ENCODE measurements around the gene TACR1. TPM values are rescaled to one million over a fixed set of nuclear protein-coding genes. Genes with fewer than 3 reads are reported as not detected.
A peak's percentile ranks its signal among the peaks of the same experiment; 100 is the strongest.
"Not testable (repeated sequence)": the region's sequence is repeated elsewhere in the genome, so short reads cannot be mapped to it uniquely, and the experiment has no call there.

TACR1 gene
- total and polyA plus RNA-seq, 2 experiments from 2014 or later, result 3.5 to 7.3 TPM

DNA sequence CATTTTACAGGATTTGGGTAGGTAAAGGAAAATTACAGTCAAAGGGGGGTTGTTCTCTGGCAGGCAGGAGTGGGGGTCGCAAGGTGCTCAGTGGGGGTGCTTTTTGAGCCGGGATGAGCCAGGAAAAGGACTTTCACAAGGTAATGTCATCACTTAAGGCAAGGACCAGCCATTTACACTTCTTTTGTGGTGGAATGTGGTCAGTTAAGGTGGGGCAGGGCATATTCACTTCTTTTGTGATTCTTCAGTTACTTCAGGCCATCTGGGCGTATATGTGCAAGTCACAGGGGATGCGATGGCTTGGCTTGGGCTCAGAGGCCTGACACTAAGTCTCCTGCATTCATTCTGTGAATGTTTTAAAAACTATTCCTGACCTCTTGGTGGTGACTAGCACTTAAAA is 19.9 kb upstream of the TACR1 start:
- Histone ChIP-seq H3K79me2 (replicated peaks; ENCODE audit: insufficient read depth) (peaks cover 17% of the 10 kb centered on the region), H3K4me2 (peak overlapping the region; percentile 70; the same call in 1 of the 2 replicates), H3K4me1 (ENCODE audit: insufficient read depth) (peaks cover 32% of the 10 kb centered on the region), H3K27ac (ENCODE audit: low read depth) (peak overlapping the region; percentile 97), H3K4me3 (peak overlapping the region; percentile 57)
- H3K9me2 ChIP-seq (ENCODE audit: insufficient read depth); DNase-seq (ENCODE audit: low spot score); ATAC-seq; H3K27me3 ChIP-seq (ENCODE audit: insufficient read depth); H3F3A ChIP-seq (replicated peaks; ENCODE audit: low read depth); H4K20me1 ChIP-seq (replicated peaks; ENCODE audit: insufficient read depth); H3K36me3 ChIP-seq (ENCODE audit: insufficient read depth); H2AFZ ChIP-seq: not testable (repeated sequence)
- peak overlapping the region; percentile 90 for H3K27ac Mint-ChIP-seq
- H3K4me1 Mint-ChIP-seq, result peaks cover 22% of the 10 kb centered on the region
- peak overlapping the region; percentile 48 for H3K4me3 Mint-ChIP-seq
- peaks cover 51% of the 10 kb centered on the region for H3K36me3 Mint-ChIP-seq (ENCODE audit: low read depth)
- peaks cover 13% of the 10 kb centered on the region for H3K27me3 Mint-ChIP-seq (ENCODE audit: insufficient read depth, low read depth, poor library complexity)
- peaks cover 50% of the 10 kb centered on the region for H3K9me3 Mint-ChIP-seq
- peak; percentile 83 for TF ChIP-seq NANOG (IDR thresholded peaks at IDR 0.05; ENCODE audit: borderline replicate concordance)

DNA sequence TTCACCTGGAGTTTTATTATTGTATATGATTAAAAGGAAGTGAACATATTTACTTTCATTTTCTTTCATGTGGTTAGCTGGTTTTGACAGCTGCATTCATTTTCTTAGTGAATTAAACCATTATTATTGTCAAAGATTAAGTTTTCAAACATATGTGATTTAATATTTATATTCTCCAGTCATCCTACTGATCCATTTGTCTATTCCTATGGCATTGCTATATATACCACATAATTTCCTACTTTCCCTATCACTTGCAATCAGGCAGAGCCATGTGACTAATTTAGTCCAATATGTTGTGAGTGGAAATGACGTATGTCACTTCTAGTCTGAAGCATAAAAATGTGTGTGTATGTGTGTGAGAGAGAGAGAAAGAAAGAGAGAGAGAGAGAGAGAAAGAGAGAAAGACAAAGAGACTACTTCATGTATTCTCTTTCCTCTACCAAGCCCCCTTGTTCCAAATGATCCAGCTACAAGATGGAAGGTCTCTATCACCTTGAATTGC is 12.0 kb upstream of the TACR1 start:
- no peaks in the 10 kb centered on the region for H3K36me3 ChIP-seq (ENCODE audit: insufficient read depth)
- H3K9me2 ChIP-seq (ENCODE audit: insufficient read depth), result no peaks in the 10 kb centered on the region
- peaks cover 7% of the 10 kb centered on the region; the same call in 1 of the 3 replicates for H3K36me3 Mint-ChIP-seq (ENCODE audit: low read depth)
- DNase-seq (ENCODE audit: low spot score) (no peak), ATAC-seq (no peak)
- peaks cover 2% of the 10 kb centered on the region; the same call in 2 of the 3 replicates for H3K9me3 Mint-ChIP-seq
- no peak overlapping the region for H2AFZ ChIP-seq
- H3K27ac Mint-ChIP-seq, result no peak overlapping the region
- no peak overlapping the region for H3K27ac ChIP-seq (ENCODE audit: low read depth)
- peaks cover 4% of the 10 kb centered on the region for H3K27me3 Mint-ChIP-seq (ENCODE audit: insufficient read depth, low read depth, poor library complexity)
- no peaks in the 10 kb centered on the region; the same call in 1 of the 2 replicates for H3F3A ChIP-seq (replicated peaks; ENCODE audit: low read depth)
- H3K27me3 ChIP-seq (ENCODE audit: insufficient read depth), result no peaks in the 10 kb centered on the region
- H3K4me1 Mint-ChIP-seq, result peaks cover 30% of the 10 kb centered on the region
- no peak overlapping the region for H3K4me3 Mint-ChIP-seq
- H3K4me2 ChIP-seq, result no peak overlapping the region
- H3K4me3 ChIP-seq, result no peak overlapping the region
- peaks cover 32% of the 10 kb centered on the region for H3K4me1 ChIP-seq (ENCODE audit: insufficient read depth)
- H3K79me2 ChIP-seq (replicated peaks; ENCODE audit: insufficient read depth), result no peaks in the 10 kb centered on the region
- H4K20me1 ChIP-seq (replicated peaks; ENCODE audit: insufficient read depth), result no peaks in the 10 kb centered on the region
- TF ChIP-seq, protein P1, sequence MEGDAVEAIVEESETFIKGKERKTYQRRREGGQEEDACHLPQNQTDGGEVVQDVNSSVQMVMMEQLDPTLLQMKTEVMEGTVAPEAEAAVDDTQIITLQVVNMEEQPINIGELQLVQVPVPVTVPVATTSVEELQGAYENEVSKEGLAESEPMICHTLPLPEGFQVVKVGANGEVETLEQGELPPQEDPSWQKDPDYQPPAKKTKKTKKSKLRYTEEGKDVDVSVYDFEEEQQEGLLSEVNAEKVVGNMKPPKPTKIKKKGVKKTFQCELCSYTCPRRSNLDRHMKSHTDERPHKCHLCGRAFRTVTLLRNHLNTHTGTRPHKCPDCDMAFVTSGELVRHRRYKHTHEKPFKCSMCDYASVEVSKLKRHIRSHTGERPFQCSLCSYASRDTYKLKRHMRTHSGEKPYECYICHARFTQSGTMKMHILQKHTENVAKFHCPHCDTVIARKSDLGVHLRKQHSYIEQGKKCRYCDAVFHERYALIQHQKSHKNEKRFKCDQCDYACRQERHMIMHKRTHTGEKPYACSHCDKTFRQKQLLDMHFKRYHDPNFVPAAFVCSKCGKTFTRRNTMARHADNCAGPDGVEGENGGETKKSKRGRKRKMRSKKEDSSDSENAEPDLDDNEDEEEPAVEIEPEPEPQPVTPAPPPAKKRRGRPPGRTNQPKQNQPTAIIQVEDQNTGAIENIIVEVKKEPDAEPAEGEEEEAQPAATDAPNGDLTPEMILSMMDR (conservative IDR thresholded peaks at IDR 0.05; ENCODE audit: low read depth in 2 of 2), result no peak
- TF ChIP-seq, protein P2, sequence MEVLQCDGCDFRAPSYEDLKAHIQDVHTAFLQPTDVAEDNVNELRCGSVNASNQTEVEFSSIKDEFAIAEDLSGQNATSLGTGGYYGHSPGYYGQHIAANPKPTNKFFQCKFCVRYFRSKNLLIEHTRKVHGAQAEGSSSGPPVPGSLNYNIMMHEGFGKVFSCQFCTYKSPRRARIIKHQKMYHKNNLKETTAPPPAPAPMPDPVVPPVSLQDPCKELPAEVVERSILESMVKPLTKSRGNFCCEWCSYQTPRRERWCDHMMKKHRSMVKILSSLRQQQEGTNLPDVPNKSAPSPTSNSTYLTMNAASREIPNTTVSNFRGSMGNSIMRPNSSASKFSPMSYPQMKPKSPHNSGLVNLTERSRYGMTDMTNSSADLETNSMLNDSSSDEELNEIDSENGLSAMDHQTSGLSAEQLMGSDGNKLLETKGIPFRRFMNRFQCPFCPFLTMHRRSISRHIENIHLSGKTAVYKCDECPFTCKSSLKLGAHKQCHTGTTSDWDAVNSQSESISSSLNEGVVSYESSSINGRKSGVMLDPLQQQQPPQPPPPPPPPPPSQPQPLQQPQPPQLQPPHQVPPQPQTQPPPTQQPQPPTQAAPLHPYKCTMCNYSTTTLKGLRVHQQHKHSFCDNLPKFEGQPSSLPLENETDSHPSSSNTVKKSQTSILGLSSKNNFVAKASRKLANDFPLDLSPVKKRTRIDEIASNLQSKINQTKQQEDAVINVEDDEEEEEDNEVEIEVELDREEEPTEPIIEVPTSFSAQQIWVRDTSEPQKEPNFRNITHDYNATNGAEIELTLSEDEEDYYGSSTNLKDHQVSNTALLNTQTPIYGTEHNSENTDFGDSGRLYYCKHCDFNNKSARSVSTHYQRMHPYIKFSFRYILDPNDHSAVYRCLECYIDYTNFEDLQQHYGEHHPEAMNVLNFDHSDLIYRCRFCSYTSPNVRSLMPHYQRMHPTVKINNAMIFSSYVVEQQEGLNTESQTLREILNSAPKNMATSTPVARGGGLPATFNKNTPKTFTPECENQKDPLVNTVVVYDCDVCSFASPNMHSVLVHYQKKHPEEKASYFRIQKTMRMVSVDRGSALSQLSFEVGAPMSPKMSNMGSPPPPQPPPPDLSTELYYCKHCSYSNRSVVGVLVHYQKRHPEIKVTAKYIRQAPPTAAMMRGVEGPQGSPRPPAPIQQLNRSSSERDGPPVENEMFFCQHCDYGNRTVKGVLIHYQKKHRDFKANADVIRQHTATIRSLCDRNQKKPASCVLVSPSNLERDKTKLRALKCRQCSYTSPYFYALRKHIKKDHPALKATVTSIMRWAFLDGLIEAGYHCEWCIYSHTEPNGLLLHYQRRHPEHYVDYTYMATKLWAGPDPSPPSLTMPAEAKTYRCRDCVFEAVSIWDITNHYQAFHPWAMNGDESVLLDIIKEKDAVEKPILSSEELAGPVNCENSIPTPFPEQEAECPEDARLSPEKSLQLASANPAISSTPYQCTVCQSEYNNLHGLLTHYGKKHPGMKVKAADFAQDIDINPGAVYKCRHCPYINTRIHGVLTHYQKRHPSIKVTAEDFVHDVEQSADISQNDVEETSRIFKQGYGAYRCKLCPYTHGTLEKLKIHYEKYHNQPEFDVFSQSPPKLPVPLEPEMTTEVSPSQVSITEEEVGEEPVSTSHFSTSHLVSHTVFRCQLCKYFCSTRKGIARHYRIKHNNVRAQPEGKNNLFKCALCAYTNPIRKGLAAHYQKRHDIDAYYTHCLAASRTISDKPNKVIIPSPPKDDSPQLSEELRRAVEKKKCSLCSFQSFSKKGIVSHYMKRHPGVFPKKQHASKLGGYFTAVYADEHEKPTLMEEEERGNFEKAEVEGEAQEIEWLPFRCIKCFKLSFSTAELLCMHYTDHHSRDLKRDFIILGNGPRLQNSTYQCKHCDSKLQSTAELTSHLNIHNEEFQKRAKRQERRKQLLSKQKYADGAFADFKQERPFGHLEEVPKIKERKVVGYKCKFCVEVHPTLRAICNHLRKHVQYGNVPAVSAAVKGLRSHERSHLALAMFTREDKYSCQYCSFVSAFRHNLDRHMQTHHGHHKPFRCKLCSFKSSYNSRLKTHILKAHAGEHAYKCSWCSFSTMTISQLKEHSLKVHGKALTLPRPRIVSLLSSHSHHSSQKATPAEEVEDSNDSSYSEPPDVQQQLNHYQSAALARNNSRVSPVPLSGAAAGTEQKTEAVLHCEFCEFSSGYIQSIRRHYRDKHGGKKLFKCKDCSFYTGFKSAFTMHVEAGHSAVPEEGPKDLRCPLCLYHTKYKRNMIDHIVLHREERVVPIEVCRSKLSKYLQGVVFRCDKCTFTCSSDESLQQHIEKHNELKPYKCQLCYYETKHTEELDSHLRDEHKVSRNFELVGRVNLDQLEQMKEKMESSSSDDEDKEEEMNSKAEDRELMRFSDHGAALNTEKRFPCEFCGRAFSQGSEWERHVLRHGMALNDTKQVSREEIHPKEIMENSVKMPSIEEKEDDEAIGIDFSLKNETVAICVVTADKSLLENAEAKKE (CRISPR knock-in tag; IDR thresholded peaks at IDR 0.05), result no peak
- TF ChIP-seq ZNF331 (CRISPR knock-in tag; IDR thresholded peaks at IDR 0.05; ENCODE audit: low read depth), result no peak
- TF ChIP-seq POLR2AphosphoS5 (IDR thresholded peaks at IDR 0.05; ENCODE audit: low read depth), result no peak
- TF ChIP-seq, protein P3, sequence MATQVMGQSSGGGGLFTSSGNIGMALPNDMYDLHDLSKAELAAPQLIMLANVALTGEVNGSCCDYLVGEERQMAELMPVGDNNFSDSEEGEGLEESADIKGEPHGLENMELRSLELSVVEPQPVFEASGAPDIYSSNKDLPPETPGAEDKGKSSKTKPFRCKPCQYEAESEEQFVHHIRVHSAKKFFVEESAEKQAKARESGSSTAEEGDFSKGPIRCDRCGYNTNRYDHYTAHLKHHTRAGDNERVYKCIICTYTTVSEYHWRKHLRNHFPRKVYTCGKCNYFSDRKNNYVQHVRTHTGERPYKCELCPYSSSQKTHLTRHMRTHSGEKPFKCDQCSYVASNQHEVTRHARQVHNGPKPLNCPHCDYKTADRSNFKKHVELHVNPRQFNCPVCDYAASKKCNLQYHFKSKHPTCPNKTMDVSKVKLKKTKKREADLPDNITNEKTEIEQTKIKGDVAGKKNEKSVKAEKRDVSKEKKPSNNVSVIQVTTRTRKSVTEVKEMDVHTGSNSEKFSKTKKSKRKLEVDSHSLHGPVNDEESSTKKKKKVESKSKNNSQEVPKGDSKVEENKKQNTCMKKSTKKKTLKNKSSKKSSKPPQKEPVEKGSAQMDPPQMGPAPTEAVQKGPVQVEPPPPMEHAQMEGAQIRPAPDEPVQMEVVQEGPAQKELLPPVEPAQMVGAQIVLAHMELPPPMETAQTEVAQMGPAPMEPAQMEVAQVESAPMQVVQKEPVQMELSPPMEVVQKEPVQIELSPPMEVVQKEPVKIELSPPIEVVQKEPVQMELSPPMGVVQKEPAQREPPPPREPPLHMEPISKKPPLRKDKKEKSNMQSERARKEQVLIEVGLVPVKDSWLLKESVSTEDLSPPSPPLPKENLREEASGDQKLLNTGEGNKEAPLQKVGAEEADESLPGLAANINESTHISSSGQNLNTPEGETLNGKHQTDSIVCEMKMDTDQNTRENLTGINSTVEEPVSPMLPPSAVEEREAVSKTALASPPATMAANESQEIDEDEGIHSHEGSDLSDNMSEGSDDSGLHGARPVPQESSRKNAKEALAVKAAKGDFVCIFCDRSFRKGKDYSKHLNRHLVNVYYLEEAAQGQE (IDR thresholded peaks at IDR 0.05; ENCODE audit: unreplicated experiment), result no peak
- TF ChIP-seq CREB1 (CRISPR knock-in tag; IDR thresholded peaks at IDR 0.05; ENCODE audit: low read depth), result no peak
- TF ChIP-seq EZH2phosphoT487 (IDR thresholded peaks at IDR 0.05; ENCODE audit: unreplicated experiment), result no peak
- TF ChIP-seq, protein P4, sequence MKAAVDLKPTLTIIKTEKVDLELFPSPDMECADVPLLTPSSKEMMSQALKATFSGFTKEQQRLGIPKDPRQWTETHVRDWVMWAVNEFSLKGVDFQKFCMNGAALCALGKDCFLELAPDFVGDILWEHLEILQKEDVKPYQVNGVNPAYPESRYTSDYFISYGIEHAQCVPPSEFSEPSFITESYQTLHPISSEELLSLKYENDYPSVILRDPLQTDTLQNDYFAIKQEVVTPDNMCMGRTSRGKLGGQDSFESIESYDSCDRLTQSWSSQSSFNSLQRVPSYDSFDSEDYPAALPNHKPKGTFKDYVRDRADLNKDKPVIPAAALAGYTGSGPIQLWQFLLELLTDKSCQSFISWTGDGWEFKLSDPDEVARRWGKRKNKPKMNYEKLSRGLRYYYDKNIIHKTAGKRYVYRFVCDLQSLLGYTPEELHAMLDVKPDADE (IDR thresholded peaks at IDR 0.05), result no peak

All from GM23338 (cell line).